SKM-1 treated with dmso at 0.1 percent for 144 hours (cell line): ENCODE measurements around the gene DYNC2LI1.
A peak's percentile ranks its signal among the peaks of the same experiment; 100 is the strongest.
"Not testable (repeated sequence)": the region's sequence is repeated elsewhere in the genome, so short reads cannot be mapped to it uniquely, and the experiment has no call there.

Experiments
- DNase-seq: peaks from one replicate; lab custom pipeline; 2025; ENCODE audit not compliant: unreplicated experiment; lab: John Stamatoyannopoulos, UW

DYNC2LI1 gene

GRCh38 chr2:43773876-43774613 lies at the start of gene DYNC2LI1:
DYNC2LI1 (plus strand) TSS chr2:43774039; CDS start chr2:43774139, 100 bp downstream.
- DNase-seq, result peak; percentile 80

- DNase-seq, result no peak
Measured at GRCh38 chr2:43724728-43725526, 48.9 kb upstream of the DYNC2LI1 start.

DNA sequence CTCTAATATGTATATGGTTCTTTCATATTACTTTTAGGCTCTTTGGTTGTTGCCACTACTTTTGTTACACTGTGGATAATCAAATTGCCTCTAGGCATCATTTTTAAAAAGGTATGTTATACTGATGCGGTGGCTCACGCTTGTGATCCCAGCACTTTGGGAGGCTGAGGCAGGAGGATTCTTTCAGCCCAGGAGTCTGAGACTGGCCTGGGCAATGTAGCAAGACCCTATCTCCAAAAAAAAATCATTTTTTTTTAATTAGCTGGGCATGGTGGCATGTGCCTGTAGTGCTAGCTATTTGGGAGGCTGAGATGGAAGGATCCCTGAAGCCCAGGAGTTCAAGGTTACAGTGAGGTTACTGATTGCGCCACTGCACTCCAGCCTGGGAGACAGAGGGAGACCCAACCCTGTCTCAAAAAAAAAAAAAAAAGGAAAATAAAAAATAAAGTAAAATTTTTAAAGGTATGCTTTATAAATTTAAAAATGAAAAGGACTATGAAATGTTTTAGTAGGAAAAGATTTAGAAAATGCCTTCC lies 48.1 kb upstream of the DYNC2LI1 start:
- no peak for DNase-seq

DNA sequence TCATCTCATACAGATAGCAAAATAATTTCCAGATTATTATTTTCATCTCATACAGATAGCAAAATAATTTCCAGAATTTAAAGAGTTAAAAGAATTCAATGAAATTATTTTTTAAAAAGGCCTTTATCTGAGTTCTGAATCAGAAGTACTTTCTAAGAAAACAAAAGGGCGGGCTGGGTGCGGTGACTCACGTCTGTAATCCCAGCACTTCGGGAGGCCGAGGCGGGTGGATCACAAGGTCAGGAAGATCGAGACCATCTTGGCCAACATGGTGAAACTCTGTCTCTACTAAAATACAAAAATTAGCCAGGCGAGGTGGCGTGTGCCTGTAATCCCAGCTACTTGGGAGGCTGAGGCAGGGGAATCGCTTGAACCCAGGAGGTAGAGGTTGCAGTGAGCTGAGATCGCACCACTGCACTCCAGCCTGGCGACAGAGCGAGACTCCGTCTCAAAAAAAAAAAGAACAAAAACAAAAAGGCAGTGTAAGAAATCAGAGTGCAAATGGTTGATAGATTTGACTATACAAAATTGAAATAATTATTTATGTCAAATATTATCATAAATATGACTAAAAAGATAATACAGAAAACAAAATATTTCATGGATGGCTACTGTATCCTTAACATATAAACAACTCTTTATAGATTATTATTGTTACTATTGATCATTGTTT lies 46.7 kb upstream of the DYNC2LI1 start:
- not testable (repeated sequence) for DNase-seq

- DNase-seq, result no peak
Measured at GRCh38 chr2:43727634-43728014, 46.2 kb upstream of the DYNC2LI1 start.

DNA sequence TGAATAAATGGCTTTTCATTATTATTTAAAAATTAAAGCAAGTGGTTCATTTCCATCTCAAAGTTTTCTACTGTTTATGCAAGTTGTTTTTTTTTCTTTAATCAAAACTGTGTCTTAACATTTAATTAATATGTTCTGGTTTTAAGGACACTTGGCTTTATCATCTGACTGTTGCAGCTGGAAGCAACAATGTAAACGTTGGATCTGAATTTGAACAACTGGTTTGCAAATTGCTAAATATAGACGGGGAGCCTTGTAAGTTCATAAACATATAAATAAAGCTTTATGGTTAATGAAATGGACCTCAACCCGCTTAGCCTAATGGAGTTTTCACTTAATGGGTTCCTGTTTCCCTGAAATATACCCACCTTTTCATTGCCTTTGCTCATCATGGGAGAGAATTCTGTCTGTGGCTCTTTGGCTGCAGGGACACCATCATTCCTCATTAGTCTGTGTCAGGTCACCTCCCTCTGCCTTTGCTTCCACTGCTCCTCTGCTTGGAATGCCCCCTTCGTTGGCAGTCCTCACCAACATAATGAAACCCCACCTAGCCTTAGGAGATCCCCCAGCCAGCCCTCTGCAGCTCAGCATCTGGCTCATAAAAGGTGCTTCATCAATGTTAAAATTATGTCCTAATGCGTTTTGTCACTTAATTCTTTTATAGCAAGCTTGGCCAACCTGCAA lies 44.2 kb upstream of the DYNC2LI1 start:
- no peak for DNase-seq

DNA sequence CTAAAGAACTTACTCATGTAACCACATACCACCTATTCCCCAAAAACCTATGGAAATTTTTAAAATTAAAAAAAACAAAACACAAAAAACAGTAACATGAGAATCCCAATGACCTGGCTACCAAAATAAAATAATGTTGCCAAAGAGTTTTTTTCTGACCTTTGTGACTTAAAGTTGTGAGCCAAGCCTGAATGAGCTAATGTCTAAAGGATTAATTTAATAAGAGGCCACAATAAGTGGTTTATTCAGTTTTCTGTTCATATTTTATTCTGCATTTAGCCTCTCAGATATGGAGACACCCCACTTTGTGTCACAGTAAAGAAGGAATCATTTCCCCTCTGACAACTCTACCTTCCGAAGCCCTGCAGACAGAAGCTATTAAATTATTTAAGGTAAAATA lies 42.6 kb upstream of the DYNC2LI1 start:
- DNase-seq, result no peak

- no peak for DNase-seq
Measured at GRCh38 chr2:43736637-43737036, 37.2 kb upstream of the DYNC2LI1 start.

GRCh38 chr2:43737097-43737854 lies 36.6 kb upstream of the DYNC2LI1 start:
- no peak for DNase-seq

DNA sequence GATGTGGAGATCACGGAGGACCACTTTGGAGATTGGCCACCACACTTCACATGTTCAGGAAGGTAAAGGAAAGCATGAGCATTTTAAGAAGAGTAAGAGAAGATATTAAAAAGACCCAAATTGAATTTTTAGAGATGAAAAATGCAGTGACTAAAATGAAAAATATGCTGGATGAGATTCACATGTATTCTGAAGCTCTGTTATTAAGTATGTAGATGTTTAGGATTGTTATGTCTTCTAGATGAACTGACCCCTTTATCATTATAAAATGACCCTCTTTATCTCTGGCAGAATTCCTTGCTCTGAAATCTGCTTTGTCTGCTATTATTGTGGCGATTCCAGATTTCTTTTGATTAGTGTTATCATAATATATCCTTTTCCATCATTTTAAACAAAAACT lies 36.0 kb upstream of the DYNC2LI1 start:
- no peak for DNase-seq

- DNase-seq, result no peak
Measured at GRCh38 chr2:43738257-43738656, 35.6 kb upstream of the DYNC2LI1 start.

DNA sequence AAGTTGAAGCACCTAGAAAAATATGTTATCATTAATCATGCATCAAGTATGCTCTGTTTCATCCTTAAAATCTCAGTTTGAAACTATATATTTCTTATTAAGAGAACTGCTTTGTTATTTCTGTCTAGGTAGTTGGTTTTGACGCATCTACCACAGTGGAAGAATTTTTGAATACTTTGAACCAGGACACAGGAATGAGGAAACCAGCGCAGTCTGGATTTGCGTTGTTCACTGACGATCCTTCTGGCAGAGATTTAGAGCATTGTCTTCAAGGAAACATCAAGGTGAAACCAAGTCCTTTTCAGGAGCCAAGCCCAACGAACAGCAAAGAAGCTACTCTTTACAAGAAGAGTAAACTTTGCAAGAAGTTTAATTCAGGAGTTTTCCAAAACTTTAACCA lies 30.1 kb upstream of the DYNC2LI1 start:
- no peak for DNase-seq

DNA sequence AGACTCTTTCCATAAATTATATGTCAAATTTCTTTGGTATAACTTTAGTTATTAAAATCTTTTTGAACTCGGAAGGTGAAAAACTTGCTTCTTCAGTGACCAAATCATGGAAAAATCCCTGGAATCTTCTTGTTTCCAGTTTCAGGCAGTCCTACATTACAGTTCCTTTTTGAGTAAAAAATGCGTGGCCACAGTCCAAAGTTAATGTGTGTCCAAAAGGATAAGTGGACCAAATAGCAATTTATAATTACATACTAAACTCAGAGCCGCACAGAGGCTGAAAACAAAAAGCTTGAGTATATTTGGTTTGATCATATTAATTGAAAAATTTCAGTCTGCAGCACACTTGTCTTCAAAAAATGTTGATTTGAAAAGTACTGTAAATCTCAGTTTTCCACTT lies 28.4 kb upstream of the DYNC2LI1 start:
- no peak for DNase-seq

DNA sequence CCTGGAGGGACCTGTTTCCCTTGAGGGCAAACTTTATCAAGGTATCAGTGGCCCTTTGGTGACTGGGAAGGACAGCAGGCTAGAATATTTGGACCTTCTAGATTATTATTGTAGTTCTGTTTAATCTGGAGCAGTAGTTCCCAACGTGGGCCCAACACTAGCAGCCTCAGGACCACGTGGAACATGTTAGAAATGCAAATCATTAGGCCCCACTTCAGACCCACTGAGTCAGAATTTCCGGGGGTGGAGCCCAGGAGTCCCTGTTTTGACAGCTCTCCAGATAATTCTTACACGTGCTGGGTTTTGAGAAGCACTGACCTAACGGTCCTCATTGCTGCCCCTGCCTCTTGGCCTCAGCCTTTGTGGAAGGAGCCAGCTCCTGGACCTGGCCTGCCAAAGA lies 25.5 kb upstream of the DYNC2LI1 start:
- no peak for DNase-seq

DNA sequence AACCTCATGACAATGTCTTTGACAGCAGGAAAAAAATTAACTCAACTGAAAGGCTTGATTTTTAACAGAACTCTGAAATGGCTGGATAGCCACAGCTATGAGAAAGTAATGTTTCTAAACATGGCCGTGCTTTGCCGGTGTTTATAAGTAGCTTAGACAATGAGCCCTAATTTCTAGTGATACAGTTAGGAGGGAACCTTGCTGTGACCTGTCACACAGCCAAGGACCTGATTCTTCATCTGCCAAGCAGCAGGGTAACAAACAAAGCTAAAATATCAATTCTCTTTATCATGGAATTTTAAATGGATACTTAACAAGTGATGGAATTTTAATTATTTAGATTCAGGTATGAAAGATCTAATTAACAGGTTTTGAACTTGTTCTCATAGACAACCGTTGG lies 24.3 kb upstream of the DYNC2LI1 start:
- DNase-seq, result no peak

- no peak for DNase-seq
Measured at GRCh38 chr2:43751476-43751990, 22.3 kb upstream of the DYNC2LI1 start.

DNA sequence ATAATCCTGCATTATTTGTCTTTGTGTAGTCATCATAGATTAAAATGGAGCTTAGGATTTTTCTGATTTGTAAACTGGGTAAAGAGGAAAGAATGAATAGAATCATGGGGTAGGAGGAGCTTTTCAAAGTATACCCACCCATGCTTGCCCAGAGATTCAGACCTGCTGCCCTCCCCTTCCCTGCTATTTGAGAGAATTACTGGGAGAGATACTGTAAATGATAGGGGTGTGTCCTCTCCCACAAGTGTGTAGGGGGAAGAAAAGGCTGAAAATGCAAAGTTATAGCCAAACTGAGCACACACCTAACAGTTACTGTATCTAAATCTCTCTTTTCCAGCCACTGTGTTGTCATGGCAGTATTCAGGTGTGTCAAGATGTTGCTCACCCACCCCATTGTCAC lies 21.5 kb upstream of the DYNC2LI1 start:
- no peak for DNase-seq

GRCh38 chr2:43754180-43754579 lies 19.7 kb upstream of the DYNC2LI1 start:
- DNase-seq, result no peak

GRCh38 chr2:43758739-43759138 lies 15.1 kb upstream of the DYNC2LI1 start:
- no peak for DNase-seq

DNA sequence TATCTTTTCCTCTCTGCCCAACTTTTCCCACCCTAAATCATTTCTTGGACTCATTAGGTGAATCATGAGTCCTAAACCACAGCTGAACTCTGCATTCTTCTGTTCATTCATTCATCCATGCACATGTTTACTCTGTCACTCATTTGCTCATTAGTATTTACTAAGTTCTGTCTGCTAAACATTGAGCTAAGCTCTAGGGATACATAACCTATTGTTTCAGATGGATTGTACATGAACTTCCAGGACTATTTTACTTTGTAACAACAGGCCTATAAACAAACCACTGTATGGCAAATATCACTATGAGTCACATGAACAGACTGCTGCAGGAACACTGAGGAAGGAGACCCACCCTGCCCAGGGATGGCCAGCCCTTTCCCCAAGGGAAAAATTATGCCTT lies 14.6 kb upstream of the DYNC2LI1 start:
- DNase-seq, result no peak
